Activated naive CD4-positive, alpha-beta T cell treated with anti-CD3 and anti-CD28 coated beads, Interleukin-2, amount 10 ng/mL, durations not matched to agents 7 days and 5 days (primary cell): ENCODE results near the gene USP17L13.
"Not testable (repeated sequence)": the region's sequence is repeated elsewhere in the genome, so short reads cannot be mapped to it uniquely, and the experiment has no call there.

Source experiments
- CTCF ChIA-PET: fragments of 350-600 bp; sonication (Branson Sonifier 250); formaldehyde crosslinking; loops from one replicate; lab custom pipeline; 2021; ENCODE audit warnings: antibody characterized with exemption; lab: Charles Lee
- DNase-seq: peaks from one replicate; pipeline ENCODE4 v3.0.0-alpha.2; 2020
- H3K27ac Mint-ChIP-seq: one replicate; pipeline ENCODE4 v1.8.0; 2021; ENCODE audit warnings: mild to moderate bottlenecking, moderate library complexity, mixed read lengths
- H3K27me3 Mint-ChIP-seq: one replicate; pipeline ENCODE4 v1.8.0; 2021; ENCODE audit warnings: mild to moderate bottlenecking, mixed read lengths
- H3K36me3 Mint-ChIP-seq: one replicate; pipeline ENCODE4 v1.8.0; 2021; ENCODE audit warnings: mixed read lengths
- H3K4me1 Mint-ChIP-seq: one replicate; pipeline ENCODE4 v1.8.0; 2021; ENCODE audit warnings: mixed read lengths
- H3K4me3 Mint-ChIP-seq: one replicate; pipeline ENCODE4 v1.8.0; 2021; ENCODE audit warnings: mild to moderate bottlenecking, moderate library complexity, mixed read lengths
- H3K9me3 Mint-ChIP-seq: one replicate; pipeline ENCODE4 v1.8.0; 2021; ENCODE audit warnings: mixed read lengths

Gene USP17L13

GRCh38 chr4:9224596-9224995 lies at the start of gene USP17L13:
Gene USP17L13 (plus strand): TSS chr4:9224896. CDS start chr4:9224896, 0 bp downstream.
- H3K36me3 Mint-ChIP-seq, H3K27ac Mint-ChIP-seq, H3K4me1 Mint-ChIP-seq, H3K27me3 Mint-ChIP-seq, H3K4me3 Mint-ChIP-seq, CTCF ChIA-PET, H3K9me3 Mint-ChIP-seq, DNase-seq: not testable (repeated sequence)

GRCh38 chr4:9210357-9210756 lies 14.3 kb upstream of the USP17L13 start, which contains the start of gene USP17L10:
Gene USP17L10 (plus strand): TSS chr4:9210657. CDS start chr4:9210657, 0 bp downstream.
- H3K4me3 Mint-ChIP-seq, H3K27me3 Mint-ChIP-seq, H3K36me3 Mint-ChIP-seq, H3K27ac Mint-ChIP-seq, H3K4me1 Mint-ChIP-seq, DNase-seq, CTCF ChIA-PET, H3K9me3 Mint-ChIP-seq: not testable (repeated sequence)

GRCh38 chr4:9214701-9215100 lies 10.0 kb upstream of the USP17L13 start:
- H3K4me1 Mint-ChIP-seq, H3K27me3 Mint-ChIP-seq, DNase-seq, H3K9me3 Mint-ChIP-seq, H3K4me3 Mint-ChIP-seq, CTCF ChIA-PET, H3K36me3 Mint-ChIP-seq, H3K27ac Mint-ChIP-seq: not testable (repeated sequence)

GRCh38 chr4:9215105-9215504 lies 9.6 kb upstream of the USP17L13 start, which contains the start of gene USP17L11:
Gene USP17L11 (plus strand): TSS chr4:9215405. CDS start chr4:9215405, 0 bp downstream.
- H3K27ac Mint-ChIP-seq, DNase-seq, H3K27me3 Mint-ChIP-seq, H3K4me3 Mint-ChIP-seq, H3K9me3 Mint-ChIP-seq, CTCF ChIA-PET, H3K36me3 Mint-ChIP-seq, H3K4me1 Mint-ChIP-seq: not testable (repeated sequence)

GRCh38 chr4:9219852-9220251 lies 4.8 kb upstream of the USP17L13 start, which contains the start of gene USP17L12:
Gene USP17L12 (plus strand): TSS chr4:9220152. CDS start chr4:9220152, 0 bp downstream.
- H3K4me1 Mint-ChIP-seq, H3K27ac Mint-ChIP-seq, DNase-seq, H3K36me3 Mint-ChIP-seq, H3K9me3 Mint-ChIP-seq, CTCF ChIA-PET, H3K4me3 Mint-ChIP-seq, H3K27me3 Mint-ChIP-seq: not testable (repeated sequence)

- H3K4me1 Mint-ChIP-seq = not testable (repeated sequence)
Measured at GRCh38 chr4:9230249-9230648, 5.6 kb downstream of the USP17L13 start.

GRCh38 chr4:9234085-9234484 lies 9.4 kb downstream of the USP17L13 start, which contains the start of gene USP17L15:
Gene USP17L15 (plus strand): TSS chr4:9234385. CDS start chr4:9234385, 0 bp downstream.
- CTCF ChIA-PET, DNase-seq, H3K4me1 Mint-ChIP-seq, H3K27ac Mint-ChIP-seq, H3K36me3 Mint-ChIP-seq, H3K9me3 Mint-ChIP-seq, H3K27me3 Mint-ChIP-seq, H3K4me3 Mint-ChIP-seq: not testable (repeated sequence)

More at GRCh38 chr4:9230249-9230648, 5.6 kb downstream of the USP17L13 start:
- H3K9me3 Mint-ChIP-seq, H3K4me3 Mint-ChIP-seq, H3K27me3 Mint-ChIP-seq, H3K36me3 Mint-ChIP-seq, H3K27ac Mint-ChIP-seq, DNase-seq, CTCF ChIA-PET: not testable (repeated sequence)

- H3K4me1 Mint-ChIP-seq, H3K27me3 Mint-ChIP-seq, H3K27ac Mint-ChIP-seq, H3K36me3 Mint-ChIP-seq, H3K4me3 Mint-ChIP-seq, CTCF ChIA-PET, H3K9me3 Mint-ChIP-seq: not testable (repeated sequence)
- peak; percentile 12 for DNase-seq
Measured at GRCh38 chr4:9238461-9238860, 13.8 kb downstream of the USP17L13 start.

GRCh38 chr4:9243579-9243978 lies 18.9 kb downstream of the USP17L13 start, which contains the start of gene USP17L17:
Gene USP17L17 (plus strand): TSS chr4:9243879. CDS start chr4:9243879, 0 bp downstream.
- H3K27ac Mint-ChIP-seq, H3K9me3 Mint-ChIP-seq, H3K27me3 Mint-ChIP-seq, H3K36me3 Mint-ChIP-seq, H3K4me3 Mint-ChIP-seq, CTCF ChIA-PET, H3K4me1 Mint-ChIP-seq, DNase-seq: not testable (repeated sequence)

- H3K9me3 Mint-ChIP-seq, H3K27me3 Mint-ChIP-seq, CTCF ChIA-PET, H3K4me3 Mint-ChIP-seq, H3K27ac Mint-ChIP-seq, H3K36me3 Mint-ChIP-seq, H3K4me1 Mint-ChIP-seq: not testable (repeated sequence)
- peak; percentile 14 for DNase-seq
Measured at GRCh38 chr4:9247953-9248680, 23.4 kb downstream of the USP17L13 start, which contains the start of gene USP17L18. Gene USP17L18 (plus strand): TSS chr4:9248630. CDS start chr4:9248630, 0 bp downstream.

- H3K4me1 Mint-ChIP-seq, H3K9me3 Mint-ChIP-seq, H3K27ac Mint-ChIP-seq, DNase-seq, H3K27me3 Mint-ChIP-seq, CTCF ChIA-PET, H3K4me3 Mint-ChIP-seq, H3K36me3 Mint-ChIP-seq: not testable (repeated sequence)
Measured at GRCh38 chr4:9253078-9253477, 28.4 kb downstream of the USP17L13 start, which contains the start of gene USP17L19. Gene USP17L19 (plus strand): TSS chr4:9253378. CDS start chr4:9253378, 0 bp downstream.

GRCh38 chr4:9257824-9258223 lies 33.1 kb downstream of the USP17L13 start, which contains the start of gene USP17L20:
Gene USP17L20 (plus strand): TSS chr4:9258124. CDS start chr4:9258124, 0 bp downstream.
- H3K27ac Mint-ChIP-seq, H3K27me3 Mint-ChIP-seq, H3K9me3 Mint-ChIP-seq, DNase-seq, H3K36me3 Mint-ChIP-seq, CTCF ChIA-PET, H3K4me1 Mint-ChIP-seq, H3K4me3 Mint-ChIP-seq: not testable (repeated sequence)

- H3K4me3 Mint-ChIP-seq, H3K27me3 Mint-ChIP-seq, DNase-seq, H3K36me3 Mint-ChIP-seq, H3K4me1 Mint-ChIP-seq, CTCF ChIA-PET, H3K27ac Mint-ChIP-seq, H3K9me3 Mint-ChIP-seq: not testable (repeated sequence)
Measured at GRCh38 chr4:9262572-9262971, 37.9 kb downstream of the USP17L13 start, which contains the start of gene USP17L21. Gene USP17L21 (plus strand): TSS chr4:9262872. CDS start chr4:9262872, 0 bp downstream.

- CTCF ChIA-PET, H3K27ac Mint-ChIP-seq, H3K9me3 Mint-ChIP-seq, H3K36me3 Mint-ChIP-seq, H3K27me3 Mint-ChIP-seq, DNase-seq, H3K4me3 Mint-ChIP-seq, H3K4me1 Mint-ChIP-seq: not testable (repeated sequence)
Measured at GRCh38 chr4:9267319-9267718, 42.6 kb downstream of the USP17L13 start, which contains the start of gene USP17L22. Gene USP17L22 (plus strand): TSS chr4:9267619. CDS start chr4:9267619, 0 bp downstream.

- H3K4me1 Mint-ChIP-seq, H3K4me3 Mint-ChIP-seq, H3K36me3 Mint-ChIP-seq, H3K9me3 Mint-ChIP-seq, CTCF ChIA-PET, H3K27ac Mint-ChIP-seq, H3K27me3 Mint-ChIP-seq: not testable (repeated sequence)
- peak; percentile 23 for DNase-seq
Measured at GRCh38 chr4:9271719-9272118, 47.0 kb downstream of the USP17L13 start.
